Vagina (tissue), 2 donors: ENCODE results near the gene PNMA1. TPM values are rescaled to one million over a fixed set of nuclear protein-coding genes. Genes with fewer than 3 reads are reported as not detected.

ENCODE experiments used
- DNase-seq, 2 donors: peaks; one replicate each; pipeline ENCODE4 v3.0.0-alpha.2; 2017; ENCODE audit errors: extremely low spot score in 2 of 2
- H3K27ac ChIP-seq: fragments of 200-600 bp; sonication (generic); one replicate; pipeline ENCODE4 v1.5.1; 2019
- H3K27me3 ChIP-seq: fragments of 200-600 bp; sonication (generic); one replicate; pipeline ENCODE4 v1.5.1; 2019
- H3K36me3 ChIP-seq, 2 donors: fragments of 200-600 bp; sonication (generic); one replicate each; pipeline ENCODE4 v1.5.1; 2017 to 2019
- H3K4me1 ChIP-seq: fragments of 200-600 bp; sonication (generic); one replicate; pipeline ENCODE4 v1.5.1; 2019
- H3K4me3 ChIP-seq, 2 donors: fragments of 200-600 bp; sonication (generic); 1 replicate in 1 of 2; 2 replicates in 1 of 2; pipeline ENCODE4 v1.5.1; 2016 to 2019
- H3K9me3 ChIP-seq: fragments of 200-600 bp; sonication (generic); one replicate; pipeline ENCODE4 v1.5.1; 2019
- CTCF ChIP-seq, 3 experiments: fragments of 450-650 bp in 2 of 3; fragments of 200-600 bp in 1 of 3; sonication (generic) in 1 of 3; IDR thresholded peaks; one replicate each; pipeline ENCODE4 v1.5.1; 2017 to 2019; ENCODE audit warnings: antibody characterized with exemption in 3 of 3, mild to moderate bottlenecking in 2 of 3, moderate library complexity in 2 of 3
- POLR2A ChIP-seq, 2 donors: fragments of 450-650 bp; IDR thresholded peaks; one replicate each; pipeline ENCODE4 v1.6.1; 2017; ENCODE audit warnings: antibody characterized with exemption in 2 of 2, mild to moderate bottlenecking in 2 of 2, moderate library complexity in 2 of 2
- POLR2AphosphoS5 ChIP-seq, 2 donors: sonication (generic); formaldehyde crosslinking; IDR thresholded peaks; one replicate each; pipeline ENCODE4 v1.9.0; 2017; ENCODE audit warnings: antibody characterized with exemption in 2 of 2, mild to moderate bottlenecking in 2 of 2, low read depth in 1 of 2; ENCODE audit not compliant: insufficient read depth in 1 of 2
- intact Hi-C: fragments of 100-400 bp; cut with DNase I; formaldehyde crosslinking; loops from one replicate; pipeline ENCODE4 v1.15.1; 2023
- total RNA-seq: library from RNA; depleted of rRNA; stranded (reverse); fragments of >200 nt; gene quantifications from one replicate; pipeline ENCODE4 v1.2.3, GENCODE V29; 2016

Gene PNMA1
- total RNA-seq, 1 donor from 2014 or later, result 35.4 TPM

- Histone ChIP-seq H3K9me3 (no peaks in the 10 kb centered on the region), H3K27ac (no peak overlapping the region), H3K36me3 (peaks cover 0 to 6% of the 10 kb centered on the region in 2 donors), H3K27me3 (no peaks in the 10 kb centered on the region), H3K4me3 (no peak overlapping the region), H3K4me1 (no peaks in the 10 kb centered on the region)
- no peak for DNase-seq
- intact Hi-C loops, result no loop called here
- TF ChIP-seq POLR2A (IDR thresholded peaks at IDR 0.05) (no peak), POLR2AphosphoS5 (IDR thresholded peaks at IDR 0.05; ENCODE audit: insufficient read depth in 1 of 2, low read depth in 1 of 2) (no peak), CTCF (IDR thresholded peaks at IDR 0.05) (no peak)
Observed at GRCh38 chr14:73694083-73694482, 20.1 kb downstream of the PNMA1 start.

- no peaks in the 10 kb centered on the region for H3K36me3 ChIP-seq
- no peaks in the 10 kb centered on the region for H3K4me1 ChIP-seq
- TF ChIP-seq CTCF (IDR thresholded peaks at IDR 0.05) (no peak), POLR2AphosphoS5 (IDR thresholded peaks at IDR 0.05; ENCODE audit: insufficient read depth in 1 of 2, low read depth in 1 of 2) (no peak), POLR2A (IDR thresholded peaks at IDR 0.05) (no peak)
- no peaks in the 10 kb centered on the region for H3K9me3 ChIP-seq
- no peak overlapping the region for H3K4me3 ChIP-seq
- no peak for DNase-seq
- no peak overlapping the region for H3K27ac ChIP-seq
- intact Hi-C loops, result no loop called here
- no peaks in the 10 kb centered on the region for H3K27me3 ChIP-seq
Observed at GRCh38 chr14:73686901-73687300, 27.3 kb downstream of the PNMA1 start.

GRCh38 chr14:73685328-73685727, 28.9 kb downstream of the PNMA1 start:
- H3K4me1 ChIP-seq, result no peaks in the 10 kb centered on the region
- no peak overlapping the region for H3K27ac ChIP-seq
- H3K36me3 ChIP-seq, result no peaks in the 10 kb centered on the region
- H3K27me3 ChIP-seq, result no peaks in the 10 kb centered on the region
- TF ChIP-seq POLR2AphosphoS5 (IDR thresholded peaks at IDR 0.05; ENCODE audit: insufficient read depth in 1 of 2, low read depth in 1 of 2), result no peak
- TF ChIP-seq CTCF (IDR thresholded peaks at IDR 0.05), result no peak
- TF ChIP-seq POLR2A (IDR thresholded peaks at IDR 0.05), result no peak
- no peak overlapping the region for H3K4me3 ChIP-seq
- intact Hi-C loops, result no loop called here
- DNase-seq, result no peak
- H3K9me3 ChIP-seq, result no peaks in the 10 kb centered on the region

- Histone ChIP-seq H3K9me3 (no peaks in the 10 kb centered on the region), H3K36me3 (no peaks in the 10 kb centered on the region), H3K4me1 (no peaks in the 10 kb centered on the region), H3K27ac (no peak overlapping the region), H3K27me3 (no peaks in the 10 kb centered on the region), H3K4me3 (no peak overlapping the region)
- TF ChIP-seq POLR2AphosphoS5 (IDR thresholded peaks at IDR 0.05; ENCODE audit: insufficient read depth in 1 of 2, low read depth in 1 of 2), result no peak
- no peak for DNase-seq
- intact Hi-C loops, result no loop called here
Observed at GRCh38 chr14:73684627-73685026, 29.6 kb downstream of the PNMA1 start.

- Histone ChIP-seq H3K4me3 (no peak overlapping the region), H3K27me3 (no peaks in the 10 kb centered on the region), H3K27ac (no peak overlapping the region), H3K9me3 (no peaks in the 10 kb centered on the region), H3K36me3 (no peaks in the 10 kb centered on the region), H3K4me1 (no peaks in the 10 kb centered on the region)
- DNase-seq, result no peak
- intact Hi-C loops, result no loop called here
- TF ChIP-seq POLR2A (IDR thresholded peaks at IDR 0.05) (no peak), POLR2AphosphoS5 (IDR thresholded peaks at IDR 0.05; ENCODE audit: insufficient read depth in 1 of 2, low read depth in 1 of 2) (no peak), CTCF (IDR thresholded peaks at IDR 0.05) (no peak)
Observed at GRCh38 chr14:73680821-73681220, 33.4 kb downstream of the PNMA1 start.

- Histone ChIP-seq H3K36me3 (no peaks in the 10 kb centered on the region), H3K4me1 (no peaks in the 10 kb centered on the region), H3K4me3 (no peak overlapping the region), H3K9me3 (no peaks in the 10 kb centered on the region), H3K27me3 (no peaks in the 10 kb centered on the region), H3K27ac (no peak overlapping the region)
- intact Hi-C loops, result no loop called here
- no peak for DNase-seq
- TF ChIP-seq POLR2AphosphoS5 (IDR thresholded peaks at IDR 0.05; ENCODE audit: insufficient read depth in 1 of 2, low read depth in 1 of 2) (no peak), POLR2A (IDR thresholded peaks at IDR 0.05) (no peak), CTCF (IDR thresholded peaks at IDR 0.05) (no peak)
Observed at GRCh38 chr14:73678698-73679097, 35.5 kb downstream of the PNMA1 start.
